Epithelial cell of proximal tubule (primary cell): Measurements from ENCODE around the gene HERC3. TPM values are rescaled to one million over a fixed set of nuclear protein-coding genes. Genes with fewer than 3 reads are reported as not detected.
A peak's percentile ranks its signal among the peaks of the same experiment; 100 is the strongest.

Source experiments
- DNase-seq: peaks from one replicate; pipeline ENCODE4 v3.0.0-alpha.2; 2011; ENCODE audit warnings: low read depth
- H3K4me3 ChIP-seq: 2 replicates; pipeline ENCODE4 v1.5.1; 2011; ENCODE audit warnings: low read depth, mild to moderate bottlenecking, low read length
- total RNA-seq: library from RNA; depleted of rRNA; stranded (reverse); fragments of >200 nt; gene quantifications from 2 replicates; pipeline ENCODE4 v1.2.3, GENCODE V29; 2015
- TF ChIP-seq, protein P1 (sequence below): conservative IDR thresholded peaks from 2 replicates; pipeline ENCODE4 v1.5.1; 2012; ENCODE audit warnings: low read depth, mild to moderate bottlenecking, low read length

Gene HERC3
- total RNA-seq, 1 donor from 2014 or later = 14.0 TPM

DNA sequence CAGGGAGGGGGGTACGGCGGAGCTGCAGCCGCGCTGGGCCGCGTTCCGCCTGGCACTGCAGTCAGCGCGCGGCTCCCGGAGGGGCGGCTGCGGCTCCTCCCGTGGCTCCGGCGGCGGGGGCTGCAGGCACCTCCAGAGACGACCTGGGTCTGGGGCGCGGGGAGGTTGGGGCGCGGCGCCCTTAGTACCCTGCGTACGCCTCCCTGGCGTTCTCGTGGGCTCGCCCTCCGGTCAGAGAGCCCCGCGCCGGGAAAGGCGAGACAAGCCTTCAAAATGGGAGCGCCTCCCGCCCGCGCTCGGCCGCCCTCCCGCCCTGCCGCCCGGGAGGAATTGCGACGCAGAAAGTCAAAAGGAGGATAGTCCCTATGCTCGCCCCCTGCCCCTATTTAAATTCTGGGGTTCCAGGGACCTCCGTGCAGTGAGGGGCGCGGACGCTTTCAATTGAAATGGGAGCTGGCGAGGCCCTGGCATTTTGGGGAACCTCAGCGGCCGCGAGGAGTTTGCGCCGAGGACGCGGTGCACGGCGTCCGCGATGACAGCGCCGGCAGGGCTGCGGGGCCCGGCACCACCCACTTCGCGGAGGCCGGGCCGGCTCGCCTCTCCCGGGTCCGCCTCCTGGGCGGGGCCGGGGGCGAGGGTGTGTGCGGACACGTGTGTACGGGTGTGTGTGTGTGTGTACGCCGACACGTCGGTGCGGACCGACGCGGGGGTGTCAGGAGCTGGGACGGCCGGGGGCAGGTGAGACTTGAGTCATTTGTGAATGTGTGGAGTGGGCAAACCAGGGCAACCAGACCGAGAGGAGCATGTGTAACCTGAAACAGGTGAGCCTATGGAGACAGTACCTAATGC is 544 bp downstream of the HERC3 start:
- no peak for DNase-seq
- peak overlapping the region; percentile 87 for H3K4me3 ChIP-seq
- TF ChIP-seq, protein P1, sequence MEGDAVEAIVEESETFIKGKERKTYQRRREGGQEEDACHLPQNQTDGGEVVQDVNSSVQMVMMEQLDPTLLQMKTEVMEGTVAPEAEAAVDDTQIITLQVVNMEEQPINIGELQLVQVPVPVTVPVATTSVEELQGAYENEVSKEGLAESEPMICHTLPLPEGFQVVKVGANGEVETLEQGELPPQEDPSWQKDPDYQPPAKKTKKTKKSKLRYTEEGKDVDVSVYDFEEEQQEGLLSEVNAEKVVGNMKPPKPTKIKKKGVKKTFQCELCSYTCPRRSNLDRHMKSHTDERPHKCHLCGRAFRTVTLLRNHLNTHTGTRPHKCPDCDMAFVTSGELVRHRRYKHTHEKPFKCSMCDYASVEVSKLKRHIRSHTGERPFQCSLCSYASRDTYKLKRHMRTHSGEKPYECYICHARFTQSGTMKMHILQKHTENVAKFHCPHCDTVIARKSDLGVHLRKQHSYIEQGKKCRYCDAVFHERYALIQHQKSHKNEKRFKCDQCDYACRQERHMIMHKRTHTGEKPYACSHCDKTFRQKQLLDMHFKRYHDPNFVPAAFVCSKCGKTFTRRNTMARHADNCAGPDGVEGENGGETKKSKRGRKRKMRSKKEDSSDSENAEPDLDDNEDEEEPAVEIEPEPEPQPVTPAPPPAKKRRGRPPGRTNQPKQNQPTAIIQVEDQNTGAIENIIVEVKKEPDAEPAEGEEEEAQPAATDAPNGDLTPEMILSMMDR = no peak

DNA sequence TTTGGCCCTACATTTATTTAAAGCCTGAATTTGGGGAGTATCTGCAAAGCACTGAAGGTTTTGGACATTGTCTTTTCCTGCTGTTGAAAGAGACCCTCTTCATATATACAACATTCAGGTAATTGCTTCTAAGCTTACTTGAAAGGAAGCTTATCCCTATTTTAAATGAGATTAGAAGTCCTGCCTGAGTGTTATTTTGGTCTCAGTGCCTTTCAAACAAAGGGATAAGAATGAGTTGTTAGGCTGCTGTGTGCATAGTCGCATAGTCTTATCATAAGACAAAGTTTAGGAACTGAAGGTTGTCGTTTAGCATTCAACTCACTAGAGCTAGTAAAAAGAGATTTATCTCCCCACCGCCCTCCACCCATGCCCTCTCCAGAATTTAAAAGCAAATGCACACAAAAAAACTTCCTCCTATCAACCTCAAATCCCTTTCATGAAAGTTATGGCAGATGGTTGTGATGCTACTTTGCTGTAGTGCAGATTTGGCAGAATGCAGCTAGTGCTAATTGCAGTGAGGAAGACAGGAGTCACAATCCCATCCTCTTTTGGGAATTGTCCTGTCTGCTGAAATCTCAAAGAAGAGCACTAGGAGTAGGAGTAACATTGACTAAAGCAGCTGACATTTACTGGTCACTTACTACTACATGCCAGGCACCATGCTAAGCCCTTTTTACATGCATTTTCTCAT is 5.8 kb downstream of the HERC3 start:
- DNase-seq = no peak
- TF ChIP-seq, protein P1 = no peak
- no peak overlapping the region for H3K4me3 ChIP-seq

DNA sequence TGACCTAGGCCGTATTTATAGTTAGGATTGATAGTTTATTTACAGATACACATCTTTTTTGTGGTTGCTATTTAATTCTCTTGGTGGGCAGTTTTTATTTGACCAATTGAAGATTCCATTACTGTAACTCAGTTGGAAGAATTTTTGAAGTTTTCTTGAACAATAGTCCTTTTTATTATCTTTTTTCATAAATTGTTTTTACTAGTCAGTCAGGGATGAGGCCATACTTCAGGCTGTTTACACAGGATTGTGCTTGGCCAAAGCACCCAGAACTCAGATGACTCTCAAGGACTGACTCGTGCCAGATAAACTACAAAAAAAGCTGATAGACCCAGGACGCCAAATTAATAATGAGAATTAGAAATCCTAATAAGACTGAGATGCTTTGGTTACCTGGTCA is 7.0 kb downstream of the HERC3 start:
- peak overlapping the region; percentile 7 for H3K4me3 ChIP-seq
- TF ChIP-seq, protein P1 = no peak
- no peak for DNase-seq

DNA sequence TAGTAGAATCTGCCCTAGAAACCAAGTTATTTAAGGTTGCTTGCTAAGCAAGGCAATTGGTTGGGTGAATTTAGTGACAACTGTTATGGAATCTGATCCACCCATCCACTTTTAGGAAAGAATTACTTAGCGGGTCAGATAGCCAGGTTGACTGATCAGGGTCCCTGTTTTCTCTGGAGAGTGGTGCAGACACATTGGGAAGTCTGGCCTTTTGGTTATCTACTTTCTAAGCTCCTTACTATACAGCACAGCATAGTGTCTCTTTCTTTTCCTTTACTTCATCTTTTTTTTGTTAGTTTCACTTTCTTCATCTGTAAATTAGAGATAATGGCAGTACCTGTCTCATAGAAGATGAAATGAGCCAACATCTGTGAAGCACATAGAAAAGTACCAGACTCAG is 7.4 kb downstream of the HERC3 start:
- peak overlapping the region; percentile 7 for H3K4me3 ChIP-seq
- TF ChIP-seq, protein P1 = no peak
- no peak for DNase-seq

DNA sequence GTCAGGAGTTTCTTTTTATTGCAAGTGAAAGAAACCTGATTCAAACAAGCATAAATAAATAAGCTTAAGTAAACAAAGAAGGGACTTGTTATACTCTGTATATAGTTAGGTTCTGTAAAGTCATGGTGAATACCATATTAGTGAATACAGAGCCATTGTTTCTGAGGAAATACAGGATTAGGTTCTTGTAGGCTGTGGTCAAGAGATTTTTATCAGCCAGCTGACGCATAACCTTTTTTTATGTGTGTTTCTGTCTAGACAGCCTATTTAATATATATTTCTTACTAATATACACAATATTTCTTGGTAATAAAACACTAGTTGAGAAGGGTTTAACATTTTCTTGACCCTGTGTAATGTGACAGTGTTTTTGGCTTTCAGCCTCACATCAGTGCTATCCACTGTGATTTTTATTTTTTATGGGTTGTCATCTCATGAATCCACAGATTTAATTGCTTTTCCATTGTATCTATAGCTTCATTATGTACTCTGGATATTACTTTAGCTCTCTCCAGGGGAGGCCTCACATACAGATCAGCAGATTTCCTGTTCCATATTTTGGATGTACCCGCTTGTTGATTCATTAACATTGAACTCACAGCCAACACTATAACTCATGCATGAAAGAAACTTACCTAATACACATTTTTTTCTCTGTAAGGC is 8.0 kb downstream of the HERC3 start:
- no peak for DNase-seq
- TF ChIP-seq, protein P1 = no peak
- H3K4me3 ChIP-seq = peak overlapping the region; percentile 7

DNA sequence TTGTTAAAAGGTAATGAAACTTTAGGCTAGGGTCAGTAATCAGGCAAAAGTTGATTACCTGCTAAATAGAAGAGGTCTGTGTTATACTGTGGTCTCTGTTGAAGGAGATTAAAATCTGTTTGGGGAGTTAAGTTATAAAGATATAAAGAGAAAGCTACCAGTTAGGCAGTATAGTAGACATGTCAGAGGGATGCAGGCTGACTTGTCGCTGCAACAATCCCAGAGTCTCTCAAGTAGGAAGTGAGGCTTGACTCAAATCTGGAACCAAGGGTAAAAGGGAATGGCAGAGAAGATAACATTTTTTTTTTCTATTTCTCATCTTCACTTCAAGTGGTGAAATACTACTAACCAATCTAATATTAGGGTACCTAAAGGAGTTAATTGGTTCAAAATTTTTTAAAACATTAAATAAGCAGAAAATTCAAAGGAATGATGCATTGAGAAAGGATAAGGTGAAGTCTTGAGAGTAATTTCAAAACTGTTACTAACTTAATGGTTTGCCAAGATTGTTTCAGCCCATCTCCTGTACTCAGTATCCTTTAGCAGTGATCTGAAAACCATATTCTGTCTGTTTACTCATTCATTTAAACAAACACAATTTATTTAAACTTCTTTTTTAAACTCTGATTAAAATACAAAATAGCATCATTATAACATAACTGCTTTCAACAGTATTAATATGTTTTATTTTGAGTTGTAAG is 12.8 kb downstream of the HERC3 start:
- TF ChIP-seq, protein P1 = no peak
- no peak overlapping the region for H3K4me3 ChIP-seq
- no peak for DNase-seq
